Measurements from ENCODE around the gene KSR2.

- TF ChIP-seq MXI1 (IDR thresholded peaks at IDR 0.05; ENCODE audit: low read depth, low read length) = no peak
- no peak for TF ChIP-seq HDAC2 (IDR thresholded peaks at IDR 0.05)
- TF ChIP-seq, protein P1, sequence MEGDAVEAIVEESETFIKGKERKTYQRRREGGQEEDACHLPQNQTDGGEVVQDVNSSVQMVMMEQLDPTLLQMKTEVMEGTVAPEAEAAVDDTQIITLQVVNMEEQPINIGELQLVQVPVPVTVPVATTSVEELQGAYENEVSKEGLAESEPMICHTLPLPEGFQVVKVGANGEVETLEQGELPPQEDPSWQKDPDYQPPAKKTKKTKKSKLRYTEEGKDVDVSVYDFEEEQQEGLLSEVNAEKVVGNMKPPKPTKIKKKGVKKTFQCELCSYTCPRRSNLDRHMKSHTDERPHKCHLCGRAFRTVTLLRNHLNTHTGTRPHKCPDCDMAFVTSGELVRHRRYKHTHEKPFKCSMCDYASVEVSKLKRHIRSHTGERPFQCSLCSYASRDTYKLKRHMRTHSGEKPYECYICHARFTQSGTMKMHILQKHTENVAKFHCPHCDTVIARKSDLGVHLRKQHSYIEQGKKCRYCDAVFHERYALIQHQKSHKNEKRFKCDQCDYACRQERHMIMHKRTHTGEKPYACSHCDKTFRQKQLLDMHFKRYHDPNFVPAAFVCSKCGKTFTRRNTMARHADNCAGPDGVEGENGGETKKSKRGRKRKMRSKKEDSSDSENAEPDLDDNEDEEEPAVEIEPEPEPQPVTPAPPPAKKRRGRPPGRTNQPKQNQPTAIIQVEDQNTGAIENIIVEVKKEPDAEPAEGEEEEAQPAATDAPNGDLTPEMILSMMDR (IDR thresholded peaks at IDR 0.05 in 2 of 3, conservative IDR thresholded peaks at IDR 0.05 in 1 of 3; ENCODE audit: control insufficient read depth in 2 of 3, extremely low read depth in 1 of 3, insufficient read depth in 1 of 3, low read depth in 3 of 3, low read length in 3 of 3) = no peak
- TF ChIP-seq EZH2 (IDR thresholded peaks at IDR 0.05; ENCODE audit: borderline replicate concordance, control insufficient read depth, low read depth, low read length) = no peak
- TF ChIP-seq, protein P2, sequence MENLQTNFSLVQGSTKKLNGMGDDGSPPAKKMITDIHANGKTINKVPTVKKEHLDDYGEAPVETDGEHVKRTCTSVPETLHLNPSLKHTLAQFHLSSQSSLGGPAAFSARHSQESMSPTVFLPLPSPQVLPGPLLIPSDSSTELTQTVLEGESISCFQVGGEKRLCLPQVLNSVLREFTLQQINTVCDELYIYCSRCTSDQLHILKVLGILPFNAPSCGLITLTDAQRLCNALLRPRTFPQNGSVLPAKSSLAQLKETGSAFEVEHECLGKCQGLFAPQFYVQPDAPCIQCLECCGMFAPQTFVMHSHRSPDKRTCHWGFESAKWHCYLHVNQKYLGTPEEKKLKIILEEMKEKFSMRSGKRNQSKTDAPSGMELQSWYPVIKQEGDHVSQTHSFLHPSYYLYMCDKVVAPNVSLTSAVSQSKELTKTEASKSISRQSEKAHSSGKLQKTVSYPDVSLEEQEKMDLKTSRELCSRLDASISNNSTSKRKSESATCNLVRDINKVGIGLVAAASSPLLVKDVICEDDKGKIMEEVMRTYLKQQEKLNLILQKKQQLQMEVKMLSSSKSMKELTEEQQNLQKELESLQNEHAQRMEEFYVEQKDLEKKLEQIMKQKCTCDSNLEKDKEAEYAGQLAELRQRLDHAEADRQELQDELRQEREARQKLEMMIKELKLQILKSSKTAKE (IDR thresholded peaks at IDR 0.05; ENCODE audit: low read depth, poor library complexity, severe bottlenecking) = no peak
- TF ChIP-seq, protein P3, sequence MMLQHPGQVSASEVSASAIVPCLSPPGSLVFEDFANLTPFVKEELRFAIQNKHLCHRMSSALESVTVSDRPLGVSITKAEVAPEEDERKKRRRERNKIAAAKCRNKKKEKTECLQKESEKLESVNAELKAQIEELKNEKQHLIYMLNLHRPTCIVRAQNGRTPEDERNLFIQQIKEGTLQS (IDR thresholded peaks at IDR 0.05; ENCODE audit: borderline replicate concordance, extremely low read depth, low read depth, low read length) = no peak
- TF ChIP-seq PKNOX1 (IDR thresholded peaks at IDR 0.05) = no peak
- TF ChIP-seq REST (IDR thresholded peaks at IDR 0.05; ENCODE audit: low read depth, low read length) = no peak
Measured at GRCh38 chr12:117914686-117915085, 54.1 kb downstream of the KSR2 start.

Measured in GM12878 (cell line).